GM12874 (cell line): ENCODE measurements around the gene TBX6.

ENCODE experiments used
- CTCF ChIP-seq: IDR thresholded peaks from 2 replicates; pipeline ENCODE4 v1.5.1; 2011; ENCODE audit warnings: low read depth, mild to moderate bottlenecking, control low read depth, low read length, moderate library complexity; ENCODE audit not compliant: insufficient read depth

The TBX6 gene

GRCh38 chr16:30065102-30065942 is 26.4 kb downstream of the TBX6 start, which contains the start of gene ALDOA:
Gene ALDOA (plus strand): TSS chr16:30065760. CDS start chr16:30066898, 1,138 bp downstream.
- TF ChIP-seq CTCF: no peak

GRCh38 chr16:30064729-30065101 is 27.0 kb downstream of the TBX6 start:
- no peak for TF ChIP-seq CTCF

GRCh38 chr16:30063893-30064728 is 27.6 kb downstream of the TBX6 start:
- TF ChIP-seq CTCF: peak; percentile 41

DNA sequence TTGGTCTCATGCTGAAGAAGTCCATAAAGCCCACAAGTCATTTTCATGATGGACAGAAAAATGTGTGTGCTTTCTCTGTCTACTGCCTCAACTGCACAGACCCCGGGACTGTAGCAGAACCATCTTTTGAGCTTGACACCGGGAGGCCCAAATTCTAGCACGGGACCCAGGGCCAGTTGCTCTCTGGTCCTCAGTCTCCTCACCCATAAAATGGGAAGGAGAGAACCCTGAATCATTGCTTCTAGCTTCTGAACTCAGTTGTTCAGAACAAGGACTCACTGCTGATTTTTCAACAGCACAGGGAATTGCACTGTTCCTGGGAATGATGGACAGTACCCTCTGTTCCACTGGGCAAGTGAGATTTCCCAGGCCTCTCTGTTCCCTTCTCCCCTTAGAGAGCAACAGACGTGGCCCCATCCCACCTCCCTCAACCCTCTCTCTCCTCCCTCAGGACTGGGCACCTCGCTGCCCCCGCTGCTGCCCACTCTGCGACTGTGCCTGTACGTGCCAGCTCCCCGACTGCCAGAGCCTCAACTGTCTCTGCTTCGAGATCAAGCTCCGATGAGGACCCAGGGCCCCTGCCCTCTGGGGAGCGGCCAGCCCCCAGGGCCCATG is 28.3 kb downstream of the TBX6 start:
- TF ChIP-seq CTCF: no peak

GRCh38 chr16:30060836-30061554 is 30.7 kb downstream of the TBX6 start:
- TF ChIP-seq CTCF: no peak

DNA sequence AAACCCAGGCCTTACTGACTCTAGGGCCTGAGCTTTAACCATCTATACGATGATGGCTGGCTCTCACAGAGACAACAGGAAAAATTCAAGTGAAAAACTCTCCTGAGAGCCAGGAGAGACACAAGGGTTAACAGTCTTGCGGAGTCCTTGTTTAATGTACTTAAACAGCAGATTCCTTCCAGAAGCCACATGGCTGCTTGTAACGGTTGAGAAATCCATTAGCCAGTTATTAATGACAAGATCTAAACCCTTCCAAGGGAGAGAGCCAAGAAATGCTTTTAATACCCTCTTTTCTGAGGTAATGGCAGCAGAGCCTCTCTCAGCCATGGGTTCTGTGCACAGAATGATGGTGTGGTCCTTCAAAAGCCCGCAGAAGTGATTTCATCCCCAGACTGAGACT is 31.4 kb downstream of the TBX6 start:
- no peak for TF ChIP-seq CTCF

DNA sequence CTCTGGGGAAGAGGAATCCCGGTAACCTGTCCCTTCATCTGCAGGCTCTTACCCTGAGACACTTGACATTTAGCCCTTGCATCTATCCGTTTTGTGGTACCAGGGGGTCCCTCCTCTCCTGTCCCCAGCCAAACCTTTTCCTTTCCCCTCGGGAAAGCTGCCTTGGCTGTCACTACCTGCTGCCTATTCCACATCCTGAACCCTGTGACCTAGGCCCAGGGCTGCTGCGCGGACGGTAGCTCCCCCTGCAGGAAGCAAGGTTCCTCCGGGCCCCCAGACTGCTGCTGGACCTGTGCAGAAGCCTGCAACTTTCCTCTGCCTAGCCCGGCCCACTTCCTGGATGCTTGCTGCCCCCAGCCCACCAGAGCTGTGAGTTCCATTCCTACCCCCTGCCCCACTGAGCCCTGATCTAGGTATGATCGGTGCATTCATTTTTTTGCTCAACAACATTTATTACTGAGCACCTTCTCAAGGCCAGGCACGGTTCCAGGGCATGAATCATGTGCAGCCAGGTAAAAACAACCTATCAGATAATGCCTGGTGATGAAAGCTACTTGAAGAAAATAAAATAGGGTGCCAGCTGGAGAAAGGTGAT is 36.7 kb downstream of the TBX6 start:
- peak; percentile 87 for TF ChIP-seq CTCF
